ENCODE measurements around the gene DDX59. TPM values are rescaled to one million over a fixed set of nuclear protein-coding genes. Genes with fewer than 3 reads are reported as not detected.

Gene DDX59
- total RNA-seq, 2 donors from 2014 or later: 9.7 to 11.9 TPM

Other genes starting within 250 kb of the DDX59 start
- under 1 TPM; 0.05 to 0.27 TPM for gene KIF14, start 49.2 kb downstream of the DDX59 start, total RNA-seq
- 10 to 100 TPM; 32.1 to 40.9 TPM for gene CAMSAP2, start 69.0 kb upstream of the DDX59 start, total RNA-seq
- not detected for gene GPR25, start 203.1 kb upstream of the DDX59 start, total RNA-seq
- gene INAVA, start 225.0 kb upstream of the DDX59 start, total RNA-seq: under 1 TPM in 1 of 2 donors, not detected in 1; 0.29 TPM